Endothelial cell of umbilical vein (primary cell): ENCODE data around the gene PRDM2. TPM values are rescaled to one million over a fixed set of nuclear protein-coding genes. Genes with fewer than 3 reads are reported as not detected.

Source experiments
- BruUV-seq: library from RNA; stranded (reverse); fragments of 400-500 nt; replicated peaks from 2 replicates; lab custom pipeline; 2021; lab: Mats Ljungman, UMichigan
- CTCF ChIA-PET: fragments of 300-600, 350-600 bp; sonication (Branson Sonifier 250); formaldehyde crosslinking; loops from one replicate; lab custom pipeline; 2021; ENCODE audit warnings: antibody characterized with exemption, inconsistent platforms; lab: Charles Lee
- POLR2A ChIA-PET: fragments of 300-600, 350-600 bp; sonication (Branson Sonifier 250); formaldehyde crosslinking; loops from one replicate; lab custom pipeline; 2021; ENCODE audit warnings: antibody characterized with exemption, inconsistent platforms; lab: Charles Lee
- DNase-seq: peaks from one replicate; pipeline ENCODE4 v3.0.0-alpha.2; 2011; ENCODE audit warnings: low read depth, low spot score
- FAIRE-seq: peaks from 2 replicates; lab custom pipeline; 2011; peaks lifted over from hg19 to GRCh38; lab: Jason Lieb, UNC
- H2AFZ ChIP-seq: 2 replicates; pipeline ENCODE4 v1.6.0; 2012; ENCODE audit warnings: low read depth, low read length, control low read depth, inconsistent platforms
- H3K27ac ChIP-seq: 2 replicates; pipeline ENCODE4 v1.5.1; 2011; ENCODE audit warnings: low read depth, mild to moderate bottlenecking, control low read depth, low read length, moderate library complexity; ENCODE audit not compliant: insufficient read depth
- H3K27me3 ChIP-seq, 2 experiments: 2 replicates each; pipeline versions ENCODE4 v1.6.0 to v1.6.1; 2011; ENCODE audit warnings: low read length in 2 of 2, mixed read lengths in 1 of 2; ENCODE audit not compliant: control insufficient read depth in 2 of 2, insufficient read depth in 2 of 2
- H3K36me3 ChIP-seq, 2 experiments: 2 replicates in 1 of 2; 3 replicates in 1 of 2; pipeline ENCODE4 v1.5.1; 2011; ENCODE audit warnings: low read length in 2 of 2, mild to moderate bottlenecking in 1 of 2, moderate library complexity in 1 of 2; ENCODE audit not compliant: control insufficient read depth in 2 of 2, insufficient read depth in 2 of 2; ENCODE audit errors: extremely low read depth in 1 of 2
- H3K4me1 ChIP-seq: 3 replicates; pipeline ENCODE4 v1.5.1; 2011; ENCODE audit warnings: mild to moderate bottlenecking, low read length; ENCODE audit not compliant: control insufficient read depth, insufficient read depth; ENCODE audit errors: extremely low read depth
- H3K4me2 ChIP-seq: 2 replicates; pipeline ENCODE4 v1.6.1; 2011; ENCODE audit warnings: low read length, control low read depth, mixed read lengths; ENCODE audit not compliant: insufficient read depth
- H3K4me3 ChIP-seq, 3 experiments: fragments of 200-600 bp in 1 of 3; sonication (generic), shearing (Covaris generic) in 1 of 3; replicated peaks in 1 of 3; 2 replicates each; pipeline ENCODE4 v1.5.1; 2011 to 2016; ENCODE audit warnings: control low read depth in 3 of 3, low read length in 3 of 3, mild to moderate bottlenecking in 2 of 3, inconsistent platforms in 1 of 3, low read depth in 1 of 3, moderate library complexity in 1 of 3; ENCODE audit not compliant: insufficient read depth in 1 of 3
- H3K79me2 ChIP-seq: 2 replicates; pipeline ENCODE4 v1.6.0; 2012; ENCODE audit warnings: low read length, inconsistent platforms; ENCODE audit not compliant: control insufficient read depth, insufficient read depth
- H3K9ac ChIP-seq: replicated peaks from 2 replicates; pipeline ENCODE3; 2011; ENCODE audit warnings: low read length, control low read depth; ENCODE audit not compliant: insufficient read depth; ENCODE audit errors: extremely low read depth
- H3K9me1 ChIP-seq: replicated peaks from 3 replicates; pipeline ENCODE4 v1.6.0; 2011; ENCODE audit warnings: mild to moderate bottlenecking, low read length; ENCODE audit not compliant: control insufficient read depth, insufficient read depth; ENCODE audit errors: extremely low read depth
- H3K9me3 ChIP-seq: replicated peaks from 2 replicates; pipeline ENCODE4 v1.5.1; 2012; ENCODE audit warnings: low read length, inconsistent platforms; ENCODE audit not compliant: control insufficient read depth, insufficient read depth
- H4K20me1 ChIP-seq: replicated peaks from 2 replicates; pipeline ENCODE3; 2011; ENCODE audit warnings: mild to moderate bottlenecking, low read length; ENCODE audit not compliant: control insufficient read depth, insufficient read depth; ENCODE audit errors: extremely low read depth
- EZH2 ChIP-seq: IDR thresholded peaks from 2 replicates; pipeline ENCODE4 v1.6.1; 2012; ENCODE audit warnings: borderline replicate concordance, low read depth, mild to moderate bottlenecking, moderate library complexity, low read length, inconsistent platforms; ENCODE audit not compliant: severe bottlenecking
- FOS ChIP-seq: IDR thresholded peaks from 2 replicates; pipeline ENCODE4 v1.6.1; 2011; ENCODE audit warnings: mild to moderate bottlenecking, low read length, moderate library complexity, borderline replicate concordance; ENCODE audit not compliant: insufficient read depth
- GATA2 ChIP-seq: IDR thresholded peaks from 2 replicates; pipeline ENCODE4 v1.7.0; 2011; ENCODE audit warnings: low read depth, mild to moderate bottlenecking, moderate library complexity, mixed read lengths, low read length; ENCODE audit not compliant: insufficient read length, insufficient read depth
- JUN ChIP-seq: IDR thresholded peaks from 2 replicates; pipeline ENCODE4 v1.6.1; 2011; ENCODE audit warnings: borderline replicate concordance, low read depth; ENCODE audit not compliant: insufficient read length, insufficient read depth
- MYC ChIP-seq: IDR thresholded peaks from one replicate; pipeline ENCODE4 v1.6.1; 2011; ENCODE audit warnings: mild to moderate bottlenecking, low read depth, low read length
- POLR2A ChIP-seq: IDR thresholded peaks from 2 replicates; pipeline ENCODE4 v1.6.1; 2012; ENCODE audit warnings: low read depth, mild to moderate bottlenecking, control low read depth, low read length
- POLR2AphosphoS5 ChIP-seq: IDR thresholded peaks from 2 replicates; pipeline ENCODE4 v1.6.1; 2012; ENCODE audit warnings: low read depth, mild to moderate bottlenecking, control low read depth, low read length, moderate library complexity; ENCODE audit not compliant: insufficient read depth
- dilution Hi-C: fragments of 300-500 bp; cut with MboI; formaldehyde crosslinking; loops from one replicate; pipeline ENCODE4 v1.15.0; 2019; ENCODE audit warnings: low sequenced_read_pairs; ENCODE audit not compliant: extremely low pct_ligation_motif_present
- intact Hi-C: fragments of 100-400 bp; cut with micrococcal nuclease; formaldehyde crosslinking; loops from one replicate; pipeline ENCODE4 v1.10.0; 2022
- polyA plus RNA-seq, 4 experiments: library from polyadenylated mRNA; depleted of rRNA in 3 of 4; stranded (reverse) in 3 of 4; unstranded in 1 of 4; fragments of >200 nt; gene quantifications; 2 replicates each; pipeline versions ENCODE4 v1.2.1 to v1.2.3, GENCODE V29; 2011 to 2012; ENCODE audit warnings: missing spikeins in 1 of 4
- total RNA-seq: library from RNA; stranded (reverse); gene quantifications from 2 replicates; pipeline ENCODE4 v1.2.3, GENCODE V29; 2021
- TF ChIP-seq, protein P1 (sequence below): IDR thresholded peaks from 2 replicates; pipeline ENCODE4 v1.6.1; 2011; ENCODE audit not compliant: insufficient read depth, insufficient read length
- TF ChIP-seq, protein P2 (sequence below), 2 donors: IDR thresholded peaks; 1 replicate in 1 of 2; 2 replicates in 1 of 2; pipeline ENCODE4 v1.5.1; 2011; ENCODE audit warnings: low read length in 2 of 2, mild to moderate bottlenecking in 2 of 2, moderate library complexity in 2 of 2, control low read depth in 1 of 2, inconsistent platforms in 1 of 2, low read depth in 1 of 2; ENCODE audit not compliant: insufficient read depth in 1 of 2; ENCODE audit errors: extremely low read depth in 1 of 2

The PRDM2 gene
- total and polyA plus RNA-seq, 2 donors (not counting 3 experiments of a cell fraction or from before 2014, with no cell fraction given), result 11.3 to 35.7 TPM

DNA sequence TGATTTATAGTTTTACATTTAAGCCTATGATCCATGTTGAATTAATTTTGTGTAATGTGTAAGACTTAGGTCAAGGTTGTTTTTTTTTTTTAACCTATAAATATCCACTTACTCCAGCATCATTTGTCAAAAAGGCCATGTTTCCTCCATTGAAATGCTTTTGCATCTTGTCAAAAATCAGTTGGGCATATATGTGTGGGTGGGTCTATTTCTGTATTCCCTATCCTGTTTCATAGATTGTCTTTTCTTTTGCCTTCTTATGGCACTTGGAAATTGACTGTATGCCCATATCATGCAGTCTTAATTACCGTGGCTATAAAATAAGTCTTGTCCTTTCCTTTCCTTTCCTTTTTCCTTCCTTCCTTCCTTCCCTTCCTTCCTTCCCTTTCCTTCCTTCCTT, 138.2 kb downstream of the PRDM2 start:
- H3K27ac ChIP-seq, result no peak overlapping the region
- BruUV-seq, result no TSS peak
- no peaks in the 10 kb centered on the region for H3K9me3 ChIP-seq
- no peak overlapping the region for H3K9ac ChIP-seq
- no peaks in the 10 kb centered on the region for H3K36me3 ChIP-seq
- dilution Hi-C loops, result no loop called here
- CTCF ChIA-PET, result no interaction called here
- H2AFZ ChIP-seq, result no peak overlapping the region
- POLR2A ChIA-PET, result no interaction called here
- H3K4me2 ChIP-seq, result no peak overlapping the region
- no peaks in the 10 kb centered on the region for H3K27me3 ChIP-seq
- no peaks in the 10 kb centered on the region for H4K20me1 ChIP-seq
- no peak for FAIRE-seq
- no peaks in the 10 kb centered on the region for H3K9me1 ChIP-seq
- no peak for DNase-seq
- no peaks in the 10 kb centered on the region for H3K79me2 ChIP-seq
- H3K4me1 ChIP-seq, result no peaks in the 10 kb centered on the region
- intact Hi-C loops, result no loop called here
- TF ChIP-seq POLR2AphosphoS5, result no peak
- TF ChIP-seq, protein P1, sequence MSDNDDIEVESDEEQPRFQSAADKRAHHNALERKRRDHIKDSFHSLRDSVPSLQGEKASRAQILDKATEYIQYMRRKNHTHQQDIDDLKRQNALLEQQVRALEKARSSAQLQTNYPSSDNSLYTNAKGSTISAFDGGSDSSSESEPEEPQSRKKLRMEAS, result no peak
- TF ChIP-seq POLR2A, result no peak
- no peak for TF ChIP-seq JUN
- no peak for TF ChIP-seq MYC
- TF ChIP-seq, protein P2, sequence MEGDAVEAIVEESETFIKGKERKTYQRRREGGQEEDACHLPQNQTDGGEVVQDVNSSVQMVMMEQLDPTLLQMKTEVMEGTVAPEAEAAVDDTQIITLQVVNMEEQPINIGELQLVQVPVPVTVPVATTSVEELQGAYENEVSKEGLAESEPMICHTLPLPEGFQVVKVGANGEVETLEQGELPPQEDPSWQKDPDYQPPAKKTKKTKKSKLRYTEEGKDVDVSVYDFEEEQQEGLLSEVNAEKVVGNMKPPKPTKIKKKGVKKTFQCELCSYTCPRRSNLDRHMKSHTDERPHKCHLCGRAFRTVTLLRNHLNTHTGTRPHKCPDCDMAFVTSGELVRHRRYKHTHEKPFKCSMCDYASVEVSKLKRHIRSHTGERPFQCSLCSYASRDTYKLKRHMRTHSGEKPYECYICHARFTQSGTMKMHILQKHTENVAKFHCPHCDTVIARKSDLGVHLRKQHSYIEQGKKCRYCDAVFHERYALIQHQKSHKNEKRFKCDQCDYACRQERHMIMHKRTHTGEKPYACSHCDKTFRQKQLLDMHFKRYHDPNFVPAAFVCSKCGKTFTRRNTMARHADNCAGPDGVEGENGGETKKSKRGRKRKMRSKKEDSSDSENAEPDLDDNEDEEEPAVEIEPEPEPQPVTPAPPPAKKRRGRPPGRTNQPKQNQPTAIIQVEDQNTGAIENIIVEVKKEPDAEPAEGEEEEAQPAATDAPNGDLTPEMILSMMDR (IDR thresholded peaks at IDR 0.05; ENCODE audit: extremely low read depth in 1 of 2, insufficient read depth in 1 of 2, low read depth in 1 of 2, low read length in 2 of 2), result no peak
- no peak for TF ChIP-seq FOS
- TF ChIP-seq GATA2, result no peak
- no peak for TF ChIP-seq EZH2
- no peak overlapping the region for H3K4me3 ChIP-seq
